HEK293 (cell line): ENCODE results near the gene FAF2.

Experiments
- CTCF ChIP-seq: fragments of 450-650 bp; formaldehyde crosslinking; IDR thresholded peaks from 2 replicates; pipeline ENCODE4 v1.5.1; 2016; ENCODE audit warnings: missing biosample characterization, missing genetic modification characterization
- KLF7 ChIP-seq: fragments of 450-650 bp; formaldehyde crosslinking; IDR thresholded peaks from 2 replicates; pipeline ENCODE4 v1.5.1; 2016; ENCODE audit warnings: missing biosample characterization, missing genetic modification characterization, borderline replicate concordance
- MYNN ChIP-seq: fragments of 450-650 bp; formaldehyde crosslinking; IDR thresholded peaks from 2 replicates; pipeline ENCODE4 v1.5.1; 2016; ENCODE audit warnings: missing biosample characterization, missing genetic modification characterization, borderline replicate concordance
- PATZ1 ChIP-seq: fragments of 450-650 bp; formaldehyde crosslinking; IDR thresholded peaks from 2 replicates; pipeline ENCODE4 v1.5.1; 2016; ENCODE audit warnings: missing biosample characterization, missing genetic modification characterization
- SCRT2 ChIP-seq: fragments of 450-650 bp; formaldehyde crosslinking; IDR thresholded peaks from 2 replicates; pipeline ENCODE4 v1.5.1; 2016; ENCODE audit warnings: missing biosample characterization, missing genetic modification characterization
- SP2 ChIP-seq: fragments of 450-650 bp; formaldehyde crosslinking; IDR thresholded peaks from 2 replicates; pipeline ENCODE4 v1.5.1; 2016; ENCODE audit warnings: missing biosample characterization, missing genetic modification characterization
- SP3 ChIP-seq: fragments of 450-650 bp; formaldehyde crosslinking; IDR thresholded peaks from 2 replicates; pipeline ENCODE4 v1.5.1; 2016; ENCODE audit warnings: missing biosample characterization, missing genetic modification characterization
- ZBTB1 ChIP-seq: fragments of 450-650 bp; formaldehyde crosslinking; IDR thresholded peaks from 2 replicates; pipeline ENCODE4 v1.5.1; 2016; ENCODE audit warnings: missing biosample characterization, missing genetic modification characterization
- ZBTB26 ChIP-seq: fragments of 450-650 bp; formaldehyde crosslinking; optimal IDR thresholded peaks from 2 replicates; pipeline ENCODE3; 2016; ENCODE audit warnings: missing biosample characterization, mild to moderate bottlenecking, missing genetic modification characterization
- ZBTB44 ChIP-seq: fragments of 450-650 bp; IDR thresholded peaks from 2 replicates; pipeline ENCODE4 v1.5.1; 2018; ENCODE audit warnings: missing biosample characterization, mild to moderate bottlenecking, missing genetic modification characterization
- ZBTB48 ChIP-seq: fragments of 450-650 bp; formaldehyde crosslinking; IDR thresholded peaks from 2 replicates; pipeline ENCODE4 v1.5.1; 2016; ENCODE audit warnings: missing biosample characterization, missing genetic modification characterization
- ZBTB8A ChIP-seq: fragments of 450-650 bp; formaldehyde crosslinking; IDR thresholded peaks from 2 replicates; pipeline ENCODE4 v1.5.1; 2016; ENCODE audit warnings: missing biosample characterization, missing genetic modification characterization
- ZNF133 ChIP-seq: fragments of 450-650 bp; formaldehyde crosslinking; IDR thresholded peaks from 2 replicates; pipeline ENCODE4 v1.5.1; 2016; ENCODE audit warnings: missing biosample characterization, missing genetic modification characterization
- ZNF148 ChIP-seq: fragments of 450-650 bp; formaldehyde crosslinking; IDR thresholded peaks from 2 replicates; pipeline ENCODE4 v1.5.0; 2017; ENCODE audit warnings: missing biosample characterization, missing genetic modification characterization, borderline replicate concordance
- ZNF19 ChIP-seq: fragments of 450-650 bp; formaldehyde crosslinking; IDR thresholded peaks from 2 replicates; pipeline ENCODE4; 2016; ENCODE audit warnings: missing biosample characterization, missing genetic modification characterization, low read depth
- ZNF24 ChIP-seq: fragments of 450-650 bp; formaldehyde crosslinking; IDR thresholded peaks from 2 replicates; pipeline ENCODE4 v1.5.1; 2016; ENCODE audit warnings: missing biosample characterization, missing genetic modification characterization
- ZNF248 ChIP-seq: fragments of 450-650 bp; formaldehyde crosslinking; IDR thresholded peaks from 2 replicates; pipeline ENCODE4 v1.5.1; 2017; ENCODE audit warnings: missing biosample characterization, missing genetic modification characterization
- ZNF335 ChIP-seq: fragments of 450-650 bp; formaldehyde crosslinking; conservative IDR thresholded peaks from 2 replicates; pipeline ENCODE4 v1.5.1; 2016; ENCODE audit warnings: missing biosample characterization, missing genetic modification characterization
- ZNF37A ChIP-seq: fragments of 450-650 bp; IDR thresholded peaks from 2 replicates; pipeline ENCODE4 v1.5.1; 2018; ENCODE audit warnings: missing biosample characterization, missing genetic modification characterization
- ZNF404 ChIP-seq: fragments of 450-650 bp; formaldehyde crosslinking; IDR thresholded peaks from 2 replicates; pipeline ENCODE4 v1.5.1; 2017; ENCODE audit warnings: missing biosample characterization, missing genetic modification characterization
- ZNF416 ChIP-seq: fragments of 450-650 bp; formaldehyde crosslinking; IDR thresholded peaks from 2 replicates; pipeline ENCODE4 v1.5.1; 2016; ENCODE audit warnings: missing biosample characterization, missing genetic modification characterization
- ZNF558 ChIP-seq: fragments of 450-650 bp; formaldehyde crosslinking; IDR thresholded peaks from 2 replicates; pipeline ENCODE4 v1.5.1; 2016; ENCODE audit warnings: missing biosample characterization, missing genetic modification characterization
- ZNF580 ChIP-seq: fragments of 450-650 bp; formaldehyde crosslinking; IDR thresholded peaks from 2 replicates; pipeline ENCODE4 v1.5.1; 2016; ENCODE audit warnings: missing biosample characterization, missing genetic modification characterization
- ZNF610 ChIP-seq: fragments of 450-650 bp; formaldehyde crosslinking; IDR thresholded peaks from 2 replicates; pipeline ENCODE4 v1.5.1; 2016; ENCODE audit warnings: missing biosample characterization, missing genetic modification characterization, borderline replicate concordance
- ZNF624 ChIP-seq: fragments of 450-650 bp; formaldehyde crosslinking; IDR thresholded peaks from 2 replicates; pipeline ENCODE4 v1.5.1; 2017; ENCODE audit warnings: missing biosample characterization, missing genetic modification characterization
- ZNF639 ChIP-seq: fragments of 450-650 bp; formaldehyde crosslinking; IDR thresholded peaks from 2 replicates; pipeline ENCODE4 v1.5.1; 2016; ENCODE audit warnings: missing biosample characterization, missing genetic modification characterization
- ZNF654 ChIP-seq: fragments of 450-650 bp; formaldehyde crosslinking; IDR thresholded peaks from 2 replicates; pipeline ENCODE4 v1.5.1; 2016; ENCODE audit warnings: low read depth, missing biosample characterization, missing genetic modification characterization
- ZNF707 ChIP-seq: fragments of 450-650 bp; formaldehyde crosslinking; IDR thresholded peaks from 2 replicates; pipeline ENCODE4 v1.5.1; 2016; ENCODE audit warnings: missing biosample characterization, missing genetic modification characterization

Gene FAF2

GRCh38 chr5:176537554-176538229 is 89.5 kb downstream of the FAF2 start (continued):
- peak; percentile 88 for TF ChIP-seq ZNF335 (tag by site-specific recombination)
- no peak for TF ChIP-seq ZNF624 (tag by site-specific recombination)
- TF ChIP-seq ZNF558 (tag by site-specific recombination) = peak; percentile 67; the same call in 1 of the 2 replicates
- TF ChIP-seq ZNF610 (tag by site-specific recombination) = peak; percentile 61
- 0 out of 2 replicates have a peak, but pooled peaks have one; percentile 9 for TF ChIP-seq ZBTB44
- TF ChIP-seq ZBTB1 (tag by site-specific recombination) = no peak
- TF ChIP-seq SP3 = peak; percentile 71
- TF ChIP-seq PATZ1 = no peak; the same call in 1 of the 2 replicates
- TF ChIP-seq ZNF248 (tag by site-specific recombination) = no peak
- TF ChIP-seq SP2 (tag by site-specific recombination) = peak; percentile 95
- no peak for TF ChIP-seq ZNF707
- no peak for TF ChIP-seq ZNF416 (tag by site-specific recombination)
- no peak; the same call in 1 of the 2 replicates for TF ChIP-seq ZNF148 (tag by site-specific recombination)
- peak; percentile 96 for TF ChIP-seq SCRT2 (tag by site-specific recombination)
- TF ChIP-seq MYNN = no peak
- peak; percentile 68 for TF ChIP-seq ZNF580 (tag by site-specific recombination)
- TF ChIP-seq ZNF404 = no peak
- TF ChIP-seq KLF7 (tag by site-specific recombination) = peak; percentile 84
- TF ChIP-seq CTCF = no peak
- TF ChIP-seq ZNF639 (tag by site-specific recombination) = peak; percentile 82
- no peak for TF ChIP-seq ZNF654 (tag by site-specific recombination)
- TF ChIP-seq ZNF133 (tag by site-specific recombination) = no peak; the same call in 1 of the 2 replicates
- TF ChIP-seq ZBTB48 (tag by site-specific recombination) = no peak; the same call in 1 of the 2 replicates
- peak; percentile 59 for TF ChIP-seq ZBTB8A (tag by site-specific recombination)
- peak; percentile 71; the same call in 1 of the 2 replicates for TF ChIP-seq ZNF24 (tag by site-specific recombination)
- peak; percentile 2; the same call in 1 of the 2 replicates for TF ChIP-seq ZNF37A (tag by site-specific recombination)
- TF ChIP-seq ZNF19 (tag by site-specific recombination) = no peak
- no peak for TF ChIP-seq ZBTB26 (tag by site-specific recombination)
